OCI-LY3 (cell line): ENCODE results near the gene LSR.
"Not testable (repeated sequence)": the region's sequence is repeated elsewhere in the genome, so short reads cannot be mapped to it uniquely, and the experiment has no call there.

Source experiments
- H2AFZ ChIP-seq: fragments of 200-600, 300-600 bp; shearing (Covaris generic); 2 replicates; pipeline ENCODE4 v1.6.0; 2014; ENCODE audit warnings: antibody characterized with exemption, low read depth, low read length
- H3K27ac ChIP-seq: fragments of 200-600, 300-600 bp; sonication (generic); 2 replicates; pipeline ENCODE4 v1.5.1; 2014; ENCODE audit warnings: mild to moderate bottlenecking, low read length, moderate library complexity, mixed read lengths
- H3K27me3 ChIP-seq: fragments of 200-600, 300-600 bp; sonication (generic); 2 replicates; pipeline ENCODE4 v1.6.1; 2014; ENCODE audit warnings: low read depth, low read length, mixed read lengths
- H3K36me3 ChIP-seq: fragments of 200-600, 300-600 bp; sonication (generic); replicated peaks from 2 replicates; pipeline ENCODE3; 2014; ENCODE audit warnings: low read depth, low read length, mixed read lengths
- H3K4me1 ChIP-seq: fragments of 300-600, 200-600 bp; sonication (generic); 2 replicates; pipeline ENCODE4 v1.6.1; 2014; ENCODE audit warnings: low read length, mixed read lengths
- H3K4me2 ChIP-seq: fragments of 200-600, 300-600 bp; sonication (generic); 2 replicates; pipeline ENCODE4 v1.6.1; 2014; ENCODE audit warnings: low read length, mixed read lengths
- H3K4me3 ChIP-seq: fragments of 300-600, 200-600 bp; sonication (generic); 2 replicates; pipeline ENCODE4 v1.5.1; 2014; ENCODE audit warnings: antibody characterized with exemption, mild to moderate bottlenecking, low read length, moderate library complexity
- H3K79me2 ChIP-seq: fragments of 300-600, 200-600 bp; shearing (Covaris generic); 2 replicates; pipeline ENCODE4 v1.6.1; 2014; ENCODE audit warnings: mild to moderate bottlenecking, low read length, mixed read lengths
- H3K9ac ChIP-seq: fragments of 300-600, 200-600 bp; shearing (Covaris generic); 2 replicates; pipeline ENCODE4 v1.6.0; 2014; ENCODE audit warnings: mild to moderate bottlenecking, low read length, moderate library complexity
- H3K9me3 ChIP-seq: fragments of 200-600, 300-600 bp; shearing (Covaris generic); 2 replicates; pipeline ENCODE4 v1.6.1; 2014; ENCODE audit warnings: low read length, mixed read lengths; ENCODE audit not compliant: insufficient read depth
- H4K20me1 ChIP-seq: fragments of 200-600, 300-600 bp; sonication (generic); 2 replicates; pipeline ENCODE4 v1.6.1; 2016; ENCODE audit warnings: low read length, mixed read lengths; ENCODE audit not compliant: insufficient read depth
- CTCF ChIP-seq: fragments of 200-600, 300-600 bp; sonication (generic); IDR thresholded peaks from 2 replicates; pipeline ENCODE4 v1.5.1; 2014; ENCODE audit warnings: antibody characterized with exemption, low read length, low read depth
- EZH2phosphoT487 ChIP-seq: fragments of 200-600 bp; shearing (Covaris generic); IDR thresholded peaks from 2 replicates; pipeline ENCODE4 v1.6.1; 2018; ENCODE audit warnings: antibody characterized with exemption, mixed run types, low read depth

The LSR gene

GRCh38 chr19:35284153-35285094, 35.6 kb downstream of the LSR start:
- Histone ChIP-seq H3K9ac (no peak overlapping the region), H3K27me3 (peaks cover 21% of the 10 kb centered on the region; the same call in 1 of the 2 replicates), H3K4me1 (peaks cover 13% of the 10 kb centered on the region), H3K27ac (no peak overlapping the region), H3K36me3 (peaks cover 4% of the 10 kb centered on the region), H3K79me2 (no peaks in the 10 kb centered on the region), H4K20me1 (no peaks in the 10 kb centered on the region), H3K4me3 (no peak overlapping the region), H3K9me3 (no peaks in the 10 kb centered on the region), H3K4me2 (no peak overlapping the region), H2AFZ (no peak overlapping the region)
- TF ChIP-seq CTCF: no peak
- TF ChIP-seq EZH2phosphoT487: no peak

- Histone ChIP-seq H3K9ac (no peak overlapping the region), H3K79me2 (no peaks in the 10 kb centered on the region), H4K20me1 (no peaks in the 10 kb centered on the region), H3K4me3 (no peak overlapping the region), H3K4me2 (no peak overlapping the region), H3K27ac (no peak overlapping the region), H3K4me1 (peaks cover 13% of the 10 kb centered on the region), H3K36me3 (no peaks in the 10 kb centered on the region), H3K27me3 (peaks cover 21% of the 10 kb centered on the region; the same call in 1 of the 2 replicates), H2AFZ (no peak overlapping the region), H3K9me3 (no peaks in the 10 kb centered on the region)
- TF ChIP-seq CTCF (no peak), EZH2phosphoT487 (no peak)
These were observed 36.3 kb downstream of the LSR start for GRCh38 chr19:35285095-35285449.

GRCh38 chr19:35285465-35285864, 36.7 kb downstream of the LSR start:
- Histone ChIP-seq H3K27me3 (peaks cover 25% of the 10 kb centered on the region; the same call in 1 of the 2 replicates), H3K4me1 (peaks cover 13% of the 10 kb centered on the region)
- H3K4me2 ChIP-seq, H4K20me1 ChIP-seq, H2AFZ ChIP-seq, H3K4me3 ChIP-seq, H3K79me2 ChIP-seq, H3K36me3 ChIP-seq, H3K27ac ChIP-seq, H3K9ac ChIP-seq, H3K9me3 ChIP-seq: not testable (repeated sequence)

- not testable (repeated sequence) for H2AFZ ChIP-seq, H3K27ac ChIP-seq, H3K9ac ChIP-seq, H4K20me1 ChIP-seq, H3K4me3 ChIP-seq, H3K36me3 ChIP-seq, H3K79me2 ChIP-seq, H3K4me2 ChIP-seq, H3K9me3 ChIP-seq
- H3K4me1 ChIP-seq: peaks cover 13% of the 10 kb centered on the region
- peaks cover 27% of the 10 kb centered on the region for H3K27me3 ChIP-seq
These were observed 37.3 kb downstream of the LSR start for GRCh38 chr19:35286101-35286500.

- Histone ChIP-seq H3K4me1 (0 out of 2 replicates have a peak, but pooled peaks cover 4% of the 10 kb centered on the region), H2AFZ (no peak overlapping the region), H3K4me3 (no peak overlapping the region), H4K20me1 (no peaks in the 10 kb centered on the region), H3K4me2 (no peak overlapping the region), H3K9me3 (no peaks in the 10 kb centered on the region), H3K27me3 (peaks cover 38% of the 10 kb centered on the region), H3K9ac (no peak overlapping the region), H3K79me2 (no peaks in the 10 kb centered on the region), H3K27ac (no peak overlapping the region), H3K36me3 (no peaks in the 10 kb centered on the region)
- TF ChIP-seq EZH2phosphoT487 (no peak), CTCF (no peak)
These were observed 38.9 kb downstream of the LSR start for GRCh38 chr19:35287713-35288112.
